ENCODE data around the gene HOXD9. TPM values are rescaled to one million over a fixed set of nuclear protein-coding genes. Genes with fewer than 3 reads are reported as not detected.

Gene HOXD9
- polyA plus RNA-seq, 1 donor (not counting 4 experiments of a cell fraction or from before 2014, with no cell fraction given): not detected

DNA sequence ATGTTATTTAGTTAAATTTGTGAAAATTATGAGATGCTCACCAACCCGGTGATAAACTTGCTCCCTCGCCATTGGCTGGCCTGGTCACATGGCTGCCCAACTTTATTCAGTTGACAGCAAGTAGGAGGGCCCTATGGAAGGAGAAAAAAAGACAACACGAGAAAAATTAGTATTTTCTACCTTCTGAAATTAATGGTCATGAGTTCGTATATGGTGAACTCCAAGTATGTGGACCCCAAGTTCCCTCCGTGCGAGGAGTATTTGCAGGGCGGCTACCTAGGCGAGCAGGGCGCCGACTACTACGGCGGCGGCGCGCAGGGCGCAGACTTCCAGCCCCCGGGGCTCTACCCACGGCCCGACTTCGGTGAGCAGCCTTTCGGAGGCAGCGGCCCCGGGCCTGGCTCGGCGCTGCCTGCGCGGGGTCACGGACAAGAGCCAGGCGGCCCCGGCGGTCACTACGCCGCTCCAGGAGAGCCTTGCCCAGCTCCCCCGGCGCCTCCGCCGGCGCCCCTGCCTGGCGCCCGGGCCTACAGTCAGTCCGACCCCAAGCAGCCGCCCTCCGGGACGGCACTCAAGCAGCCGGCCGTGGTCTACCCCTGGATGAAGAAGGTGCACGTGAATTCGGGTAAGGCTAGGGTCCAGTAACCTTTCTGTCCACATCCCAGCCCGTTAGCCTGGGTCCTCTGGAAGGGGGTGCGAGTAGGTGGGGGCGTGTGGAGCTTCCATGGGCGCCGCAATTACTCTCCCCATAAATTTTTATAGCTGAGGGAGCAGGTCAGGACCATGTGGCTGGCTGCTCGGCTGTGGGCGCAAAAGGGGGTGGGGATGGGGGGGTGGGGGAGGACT, 29.1 kb downstream of the HOXD9 start, which contains the start of gene HOXD4:
Gene HOXD4, plus strand, starts transcription at position 109 of the 846 bp plus-strand sequence. Its CDS starts 84 bp downstream, at position 193.
- TF ChIP-seq, protein P1, sequence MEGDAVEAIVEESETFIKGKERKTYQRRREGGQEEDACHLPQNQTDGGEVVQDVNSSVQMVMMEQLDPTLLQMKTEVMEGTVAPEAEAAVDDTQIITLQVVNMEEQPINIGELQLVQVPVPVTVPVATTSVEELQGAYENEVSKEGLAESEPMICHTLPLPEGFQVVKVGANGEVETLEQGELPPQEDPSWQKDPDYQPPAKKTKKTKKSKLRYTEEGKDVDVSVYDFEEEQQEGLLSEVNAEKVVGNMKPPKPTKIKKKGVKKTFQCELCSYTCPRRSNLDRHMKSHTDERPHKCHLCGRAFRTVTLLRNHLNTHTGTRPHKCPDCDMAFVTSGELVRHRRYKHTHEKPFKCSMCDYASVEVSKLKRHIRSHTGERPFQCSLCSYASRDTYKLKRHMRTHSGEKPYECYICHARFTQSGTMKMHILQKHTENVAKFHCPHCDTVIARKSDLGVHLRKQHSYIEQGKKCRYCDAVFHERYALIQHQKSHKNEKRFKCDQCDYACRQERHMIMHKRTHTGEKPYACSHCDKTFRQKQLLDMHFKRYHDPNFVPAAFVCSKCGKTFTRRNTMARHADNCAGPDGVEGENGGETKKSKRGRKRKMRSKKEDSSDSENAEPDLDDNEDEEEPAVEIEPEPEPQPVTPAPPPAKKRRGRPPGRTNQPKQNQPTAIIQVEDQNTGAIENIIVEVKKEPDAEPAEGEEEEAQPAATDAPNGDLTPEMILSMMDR (optimal IDR thresholded peaks at IDR 0.05 in 1 of 3, IDR thresholded peaks at IDR 0.05 in 1 of 3, conservative IDR thresholded peaks at IDR 0.05 in 1 of 3; ENCODE audit: extremely low read depth in 1 of 3, insufficient read depth in 2 of 3, low read length in 3 of 3): no peak
- TF ChIP-seq EZH2 (IDR thresholded peaks at IDR 0.05; ENCODE audit: low read length): peak; percentile 66
- dilution Hi-C loops (cut with MboI; ENCODE audit: extremely low pct_ligation_motif_present, low sequenced_read_pairs): loop anchor here (25.0 kb wide), 1 partner anchor 486 kb away; no protein-coding TSS in a partner anchor
- H3K36me3 ChIP-seq (ENCODE audit: control insufficient read depth in 2 of 2, extremely low read depth in 1 of 2, insufficient read depth in 2 of 2, low read length in 2 of 2): no peaks in the 10 kb centered on the region
- no peaks in the 10 kb centered on the region for H3K79me2 ChIP-seq (ENCODE audit: control insufficient read depth, insufficient read depth, low read length)
- H3K27me3 ChIP-seq (ENCODE audit: control insufficient read depth, extremely low read depth, insufficient read depth, low read length): peaks cover 94% of the 10 kb centered on the region
- no peaks in the 10 kb centered on the region for H3K9me1 ChIP-seq (ENCODE audit: control insufficient read depth, extremely low read depth, insufficient read depth, low read length)
- DNase-seq (ENCODE audit: low read depth, low spot score) (no peak), FAIRE-seq (no peak)
- no peak within 1 kb of the TSS for H3K4me3 ChIP-seq (ENCODE audit: control insufficient read depth in 2 of 3, extremely low read depth in 1 of 3, insufficient read depth in 2 of 3, low read depth in 1 of 3, low read length in 3 of 3)
- H3K4me1 ChIP-seq (ENCODE audit: control insufficient read depth, extremely low read depth, insufficient read depth, low read length): no peaks in the 10 kb centered on the region
- no peak within 1 kb of the TSS for H3K4me2 ChIP-seq (ENCODE audit: control insufficient read depth, extremely low read depth, insufficient read depth, low read depth, low read length)
- no peak within 1 kb of the TSS for H3K27ac ChIP-seq (ENCODE audit: control insufficient read depth, insufficient read depth, low read length)
- no peaks in the 10 kb centered on the region for H3K9me3 ChIP-seq (ENCODE audit: control insufficient read depth, low read depth, low read length)
- no peak within 1 kb of the TSS for H2AFZ ChIP-seq (ENCODE audit: control insufficient read depth, low read length)
- no peak within 1 kb of the TSS for H3K9ac ChIP-seq (ENCODE audit: control insufficient read depth, extremely low read depth, insufficient read depth, low read length)
- no peaks in the 10 kb centered on the region for H4K20me1 ChIP-seq (ENCODE audit: control insufficient read depth, extremely low read depth, insufficient read depth, low read length)

DNA sequence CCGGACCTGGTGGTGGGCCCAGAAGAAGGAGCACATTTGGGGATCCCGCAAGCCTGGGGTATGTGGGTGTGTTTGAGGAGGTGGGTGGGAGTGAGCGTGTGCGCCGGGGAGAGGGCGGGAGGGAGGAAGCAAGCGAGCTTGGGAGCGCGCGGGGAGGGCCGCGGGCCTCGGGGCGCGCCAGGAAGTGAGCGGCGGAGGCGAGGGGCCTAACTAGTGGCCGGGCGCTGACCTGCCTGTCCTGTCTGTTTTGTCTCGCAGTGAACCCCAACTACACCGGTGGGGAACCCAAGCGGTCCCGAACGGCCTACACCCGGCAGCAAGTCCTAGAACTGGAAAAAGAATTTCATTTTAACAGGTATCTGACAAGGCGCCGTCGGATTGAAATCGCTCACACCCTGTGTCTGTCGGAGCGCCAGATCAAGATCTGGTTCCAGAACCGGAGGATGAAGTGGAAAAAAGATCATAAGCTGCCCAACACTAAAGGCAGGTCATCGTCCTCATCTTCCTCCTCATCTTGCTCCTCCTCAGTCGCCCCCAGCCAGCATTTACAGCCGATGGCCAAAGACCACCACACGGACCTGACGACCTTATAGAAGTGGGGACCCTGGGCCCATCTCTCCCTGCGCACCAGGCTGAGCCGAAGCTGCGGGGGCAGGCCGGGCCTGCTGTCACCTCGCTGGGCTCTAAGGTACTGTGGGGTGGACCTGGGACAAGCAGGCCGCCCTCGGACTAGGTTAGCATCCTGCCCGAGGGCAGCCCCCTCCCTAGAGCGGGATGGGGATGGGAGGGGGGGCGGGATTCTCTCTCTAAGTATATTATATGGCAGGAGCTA, 30.0 kb downstream of the HOXD9 start:
- Histone ChIP-seq H3K79me2 (ENCODE audit: control insufficient read depth, insufficient read depth, low read length) (no peaks in the 10 kb centered on the region), H3K9me1 (ENCODE audit: control insufficient read depth, extremely low read depth, insufficient read depth, low read length) (no peaks in the 10 kb centered on the region), H3K9ac (ENCODE audit: control insufficient read depth, extremely low read depth, insufficient read depth, low read length) (no peak overlapping the region), H3K4me2 (ENCODE audit: control insufficient read depth, extremely low read depth, insufficient read depth, low read depth, low read length) (no peak overlapping the region), H2AFZ (ENCODE audit: control insufficient read depth, low read length) (no peak overlapping the region), H3K4me3 (ENCODE audit: control insufficient read depth in 2 of 3, extremely low read depth in 1 of 3, insufficient read depth in 2 of 3, low read depth in 1 of 3, low read length in 3 of 3) (no peak overlapping the region), H3K27me3 (ENCODE audit: control insufficient read depth, extremely low read depth, insufficient read depth, low read length) (peaks cover 94% of the 10 kb centered on the region), H3K4me1 (ENCODE audit: control insufficient read depth, extremely low read depth, insufficient read depth, low read length) (no peaks in the 10 kb centered on the region), H3K27ac (ENCODE audit: control insufficient read depth, insufficient read depth, low read length) (no peak overlapping the region), H3K36me3 (ENCODE audit: control insufficient read depth in 2 of 2, extremely low read depth in 1 of 2, insufficient read depth in 2 of 2, low read length in 2 of 2) (no peaks in the 10 kb centered on the region), H4K20me1 (ENCODE audit: control insufficient read depth, extremely low read depth, insufficient read depth, low read length) (no peaks in the 10 kb centered on the region), H3K9me3 (ENCODE audit: control insufficient read depth, low read depth, low read length) (no peaks in the 10 kb centered on the region)
- dilution Hi-C loops (cut with MboI; ENCODE audit: extremely low pct_ligation_motif_present, low sequenced_read_pairs): loop anchor here (25.0 kb wide), 1 partner anchor 485 kb away; no protein-coding TSS in a partner anchor
- FAIRE-seq: no peak
- DNase-seq (ENCODE audit: low read depth, low spot score): no peak
- TF ChIP-seq, protein P1 (optimal IDR thresholded peaks at IDR 0.05 in 1 of 3, IDR thresholded peaks at IDR 0.05 in 1 of 3, conservative IDR thresholded peaks at IDR 0.05 in 1 of 3; ENCODE audit: extremely low read depth in 1 of 3, insufficient read depth in 2 of 3, low read length in 3 of 3): no peak
- TF ChIP-seq EZH2 (IDR thresholded peaks at IDR 0.05; ENCODE audit: low read length): no peak
